GM18907 (cell line): ENCODE measurements around the gene P3H4.
"Not testable (repeated sequence)": the region's sequence is repeated elsewhere in the genome, so short reads cannot be mapped to it uniquely, and the experiment has no call there.

ENCODE experiments used
- ATAC-seq: cut with Tn5 transposase; IDR thresholded peaks from one replicate; pipeline ENCODE4 v1.9.1; 2021; ENCODE audit warnings: mild to moderate bottlenecking, moderate library complexity; ENCODE audit not compliant: unreplicated experiment

Gene P3H4

GRCh38 chr17:41811549-41812380 is at the start of gene P3H4:
TSS of gene P3H4 (minus strand) at chr17:41811949. CDS start at chr17:41811915, 34 bp downstream.
- ATAC-seq: peak; percentile 71

- no peak for ATAC-seq
Observed at GRCh38 chr17:41860254-41860931, 48.6 kb upstream of the P3H4 start.

GRCh38 chr17:41851382-41851781 is 39.6 kb upstream of the P3H4 start:
- not testable (repeated sequence) for ATAC-seq

- ATAC-seq: no peak
Observed at GRCh38 chr17:41849251-41849990, 37.7 kb upstream of the P3H4 start.

GRCh38 chr17:41848788-41849187 is 37.0 kb upstream of the P3H4 start:
- ATAC-seq: no peak

GRCh38 chr17:41844971-41845370 is 33.2 kb upstream of the P3H4 start:
- ATAC-seq: no peak

GRCh38 chr17:41840781-41841180 is 29.0 kb upstream of the P3H4 start:
- ATAC-seq: not testable (repeated sequence)

GRCh38 chr17:41839448-41839847 is 27.7 kb upstream of the P3H4 start:
- ATAC-seq: not testable (repeated sequence)

- no peak for ATAC-seq
Observed at GRCh38 chr17:41837761-41838538, 26.2 kb upstream of the P3H4 start, which contains the start of gene KLHL10. TSS of gene KLHL10 (plus strand) at chr17:41837825. CDS start at chr17:41837933, 108 bp downstream.

- no peak for ATAC-seq
Observed at GRCh38 chr17:41836550-41837196, 24.9 kb upstream of the P3H4 start.

- peak; percentile 52 for ATAC-seq
Observed at GRCh38 chr17:41835800-41836549, 24.2 kb upstream of the P3H4 start, which contains the start of gene NT5C3B. TSS of gene NT5C3B (minus strand) at chr17:41836232. CDS start at chr17:41836193, 39 bp downstream.

- ATAC-seq: peak; percentile 25
Observed at GRCh38 chr17:41835214-41835799, 23.6 kb upstream of the P3H4 start.

- ATAC-seq: not testable (repeated sequence)
Observed at GRCh38 chr17:41829961-41830360, 18.2 kb upstream of the P3H4 start.

- no peak for ATAC-seq
Observed at GRCh38 chr17:41825175-41825845, 13.6 kb upstream of the P3H4 start.

GRCh38 chr17:41824086-41824485 is 12.3 kb upstream of the P3H4 start:
- ATAC-seq: no peak

- no peak for ATAC-seq
Observed at GRCh38 chr17:41823580-41823979, 11.8 kb upstream of the P3H4 start.

- no peak for ATAC-seq
Observed at GRCh38 chr17:41823141-41823524, 11.4 kb upstream of the P3H4 start.
